GM12873 (cell line): Measurements from ENCODE around the gene ZBTB7C.

Experiments
- CTCF ChIP-seq: IDR thresholded peaks from 2 replicates; pipeline ENCODE4 v1.5.1; 2012; ENCODE audit warnings: low read depth, mild to moderate bottlenecking, moderate library complexity, low read length, control low read depth; ENCODE audit not compliant: insufficient read depth; ENCODE audit errors: missing control alignments

Gene ZBTB7C

GRCh38 chr18:48393776-48394175, 15.4 kb downstream of the ZBTB7C start:
- no peak for TF ChIP-seq CTCF

GRCh38 chr18:48393170-48393569, 16.0 kb downstream of the ZBTB7C start:
- no peak for TF ChIP-seq CTCF

GRCh38 chr18:48392268-48392667, 16.9 kb downstream of the ZBTB7C start:
- TF ChIP-seq CTCF: no peak

- no peak for TF ChIP-seq CTCF
These were observed 17.3 kb downstream of the ZBTB7C start for GRCh38 chr18:48391868-48392267.

GRCh38 chr18:48390641-48391040, 18.5 kb downstream of the ZBTB7C start:
- TF ChIP-seq CTCF: no peak

- TF ChIP-seq CTCF: no peak
These were observed 20.7 kb downstream of the ZBTB7C start for GRCh38 chr18:48388478-48388877.

GRCh38 chr18:48387300-48387699, 21.9 kb downstream of the ZBTB7C start:
- TF ChIP-seq CTCF: no peak
